ENCODE results near the gene STX1A.

STX1A gene

DNA sequence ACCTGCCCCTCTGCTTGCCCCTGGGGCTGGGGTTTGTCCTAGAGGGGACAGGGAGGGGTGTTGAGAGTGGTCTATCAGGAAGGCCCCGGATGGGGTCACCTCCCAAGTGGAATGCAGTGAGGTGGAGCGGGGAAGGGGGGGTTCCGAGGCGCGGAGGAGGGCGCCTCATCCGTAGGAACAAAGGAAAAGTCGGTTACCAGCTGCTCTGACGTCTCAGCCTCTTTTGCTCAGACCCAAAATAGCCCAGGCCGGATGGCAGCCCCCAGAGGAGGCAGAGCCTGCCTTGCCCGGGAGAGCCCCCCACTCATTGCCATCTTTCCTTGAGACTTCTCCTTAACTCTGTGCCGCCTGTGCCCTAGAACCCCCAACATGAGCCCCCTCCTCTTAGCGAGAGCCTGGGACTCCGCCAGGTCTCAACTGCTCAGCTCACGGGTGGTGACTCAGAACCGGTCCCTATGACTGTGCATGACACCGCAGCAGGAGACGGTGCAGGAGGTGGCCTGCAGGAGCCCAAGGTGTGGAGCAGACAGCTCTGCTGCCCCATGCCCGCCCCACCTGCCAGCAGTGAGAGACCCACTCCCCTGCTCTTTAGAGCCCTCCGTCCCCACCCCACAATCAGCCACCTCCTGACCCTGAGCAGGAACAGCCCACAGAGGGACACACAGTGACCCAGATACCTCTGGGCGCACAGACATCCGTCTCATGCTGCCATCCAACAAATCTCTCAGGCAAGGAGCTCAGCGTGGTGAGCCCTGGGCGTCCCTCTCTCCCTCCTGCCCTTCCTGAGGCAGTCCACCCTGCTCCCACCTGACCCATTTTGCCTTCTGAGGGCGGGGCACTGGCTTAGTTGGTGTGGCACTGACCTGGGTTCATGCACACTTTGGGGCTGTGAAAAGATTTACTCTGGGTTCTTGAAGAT, 13.1 kb downstream of the STX1A start:
- peak; percentile 44 for DNase-seq (ENCODE audit: low spot score)

DNA sequence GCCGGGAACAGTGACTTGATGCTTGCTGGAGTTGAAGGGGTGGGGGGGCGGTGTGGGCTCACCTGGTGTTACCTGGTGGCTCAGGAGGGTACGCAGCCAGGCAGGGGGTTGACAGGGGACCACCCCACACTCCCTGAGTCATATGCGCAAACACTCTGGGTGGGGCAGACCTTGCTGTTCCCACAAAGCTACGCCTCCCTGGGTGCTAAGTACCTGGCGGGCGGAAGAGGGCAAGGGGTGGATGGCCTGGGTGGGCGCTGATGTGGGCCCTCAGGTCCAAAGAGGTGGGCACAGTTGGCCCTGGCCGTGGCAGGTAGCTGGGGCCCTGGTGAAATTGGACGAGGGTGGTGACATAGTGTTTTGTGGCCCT, 13.9 kb downstream of the STX1A start:
- no peak for DNase-seq (ENCODE audit: low spot score)

DNA sequence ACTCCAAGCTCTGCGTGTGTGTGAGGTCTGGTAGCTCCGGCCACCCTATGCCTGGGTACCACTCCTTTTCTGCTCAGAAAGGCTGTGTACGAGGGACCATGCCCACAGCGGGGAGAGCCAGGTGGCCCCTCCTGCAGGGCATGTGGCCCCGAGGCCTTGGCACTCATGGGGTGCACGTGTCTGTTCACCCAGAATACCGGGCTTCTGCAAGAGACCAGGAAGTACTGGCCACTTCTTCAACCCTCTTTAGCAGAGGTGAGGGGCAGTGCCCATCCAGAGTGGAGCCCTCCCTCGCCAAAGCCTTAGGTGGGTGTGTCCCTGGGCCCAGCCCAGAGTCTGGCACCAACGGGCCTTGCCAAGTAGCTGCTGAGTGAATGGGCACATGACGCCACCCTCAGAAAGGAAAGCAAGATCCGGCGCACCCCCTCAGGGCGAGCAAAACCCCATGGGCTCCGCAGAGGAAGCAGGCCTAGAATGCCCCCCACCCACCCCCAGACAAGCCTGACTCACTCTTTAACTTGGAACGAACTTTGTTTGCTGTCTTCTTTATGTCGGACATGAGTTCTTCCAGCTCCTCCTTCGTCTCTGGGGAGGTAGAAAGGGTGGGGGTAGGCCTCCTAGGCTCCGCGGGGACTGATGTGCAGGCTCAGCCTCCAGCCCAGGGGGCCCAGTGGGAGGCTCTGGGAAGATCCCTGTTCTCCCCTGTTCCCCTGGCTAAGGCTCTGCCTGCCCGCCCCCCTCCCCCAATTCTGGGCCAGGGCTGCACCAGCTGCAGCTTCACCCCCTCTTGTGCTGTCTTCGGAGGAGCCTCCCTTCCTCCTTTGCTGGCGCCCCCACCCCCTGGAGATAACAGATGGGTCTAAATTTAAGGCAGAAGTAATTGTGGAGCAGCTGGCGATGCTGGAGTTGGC, 14.6 kb downstream of the STX1A start:
- no peak for DNase-seq (ENCODE audit: low spot score)

DNA sequence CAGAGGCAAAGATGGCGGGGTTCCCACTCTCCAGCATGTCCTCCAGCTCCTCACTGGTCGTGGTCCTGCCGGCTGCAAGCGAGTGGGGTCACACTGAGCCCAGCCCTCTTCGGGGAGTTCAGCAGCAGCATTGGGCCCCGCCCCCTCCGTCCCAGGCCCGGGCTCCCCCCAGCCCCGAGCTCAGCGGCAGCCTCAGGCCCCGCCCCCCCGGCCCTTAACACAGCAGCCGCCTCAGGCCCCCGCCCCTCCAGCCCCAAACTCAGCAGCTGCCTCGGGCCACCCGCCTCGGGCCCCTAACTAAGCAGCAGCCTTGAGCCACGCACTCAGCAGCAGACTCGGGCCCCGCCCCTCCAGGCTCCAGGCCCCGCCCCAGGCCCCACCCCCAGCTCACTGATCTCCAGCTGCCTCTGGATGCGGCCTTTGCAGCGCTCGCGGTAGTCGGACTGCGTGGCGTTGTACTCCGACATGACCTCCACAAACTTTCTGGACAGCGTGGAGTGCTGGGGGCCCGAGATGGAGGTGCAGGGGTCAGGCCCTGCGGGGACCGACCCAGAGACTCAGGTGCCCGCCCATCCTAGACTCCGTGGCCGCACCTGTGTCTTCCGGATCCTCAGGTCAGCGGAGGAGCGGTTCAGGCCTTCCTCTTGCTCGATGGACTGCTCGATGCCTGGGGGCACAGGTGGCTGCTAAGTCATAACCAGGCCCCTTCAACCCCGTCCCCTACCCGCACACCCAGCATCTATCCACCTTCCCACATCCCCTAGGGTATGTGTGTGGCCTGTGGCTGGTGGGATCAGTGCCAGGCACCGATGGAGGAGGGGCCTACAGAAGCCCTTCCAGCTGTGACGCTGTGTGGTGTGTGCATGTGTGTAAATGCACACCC, 15.5 kb downstream of the STX1A start:
- DNase-seq (ENCODE audit: low spot score), result peak; percentile 27

DNA sequence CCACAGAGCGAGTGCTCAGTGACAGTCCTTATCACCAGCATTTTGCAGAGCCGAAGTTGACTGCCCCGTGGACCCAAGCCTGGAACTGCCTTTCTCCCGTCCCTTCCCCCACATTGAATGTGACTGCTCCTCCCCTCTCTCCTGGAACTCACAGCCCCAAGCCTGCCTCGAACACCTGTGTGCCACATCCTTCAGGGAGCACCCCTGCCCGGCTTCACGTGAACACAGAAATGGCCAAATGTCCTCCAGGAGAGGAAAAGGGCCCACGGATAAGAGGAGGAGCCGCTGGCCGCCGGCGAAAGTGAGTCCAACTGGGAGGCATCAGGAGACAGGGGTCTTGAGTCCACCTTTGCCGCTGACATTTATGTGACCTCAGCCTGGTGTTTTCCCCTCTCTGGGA, 16.2 kb downstream of the STX1A start:
- DNase-seq (ENCODE audit: low spot score), result no peak

DNA sequence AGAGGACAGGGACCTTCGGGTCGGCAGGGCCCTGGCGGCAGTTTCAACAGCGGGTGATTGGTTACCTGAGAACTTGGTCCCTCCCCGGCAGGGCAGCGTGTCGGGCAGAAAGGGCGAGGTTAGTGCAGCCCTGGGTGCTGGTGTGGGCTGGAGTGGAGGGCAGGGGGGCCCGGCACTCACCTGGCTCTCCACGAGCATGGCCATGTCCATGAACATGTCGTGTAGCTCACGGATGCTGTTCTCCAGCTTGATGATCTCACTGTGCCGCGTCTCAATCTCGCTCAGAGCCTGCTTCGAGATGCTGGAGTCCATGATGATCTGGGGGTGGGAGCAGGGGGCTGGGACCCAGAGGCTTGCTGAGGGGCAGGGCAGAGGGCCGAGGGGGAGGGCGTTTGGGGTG, 16.8 kb downstream of the STX1A start:
- DNase-seq (ENCODE audit: low spot score), result no peak

DNA sequence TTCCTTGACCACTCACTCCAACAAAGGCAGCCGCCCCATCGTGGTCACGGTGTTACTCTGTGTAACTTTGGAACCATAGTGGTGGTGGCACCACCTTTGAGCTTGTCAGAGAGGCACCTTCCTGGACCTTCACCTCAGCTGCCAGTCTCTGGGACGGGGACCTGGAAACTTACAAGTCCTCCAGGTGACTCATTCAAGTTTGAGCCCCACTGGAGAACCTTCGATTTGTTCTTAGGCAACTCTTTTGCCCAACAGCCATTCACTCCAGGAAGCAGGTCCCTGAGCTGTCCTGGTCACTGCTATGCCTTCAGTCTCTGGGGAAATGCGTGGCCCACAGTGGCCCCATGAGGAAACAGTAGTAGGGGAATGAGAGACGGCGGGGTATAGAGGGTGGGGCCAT, 17.2 kb downstream of the STX1A start:
- DNase-seq (ENCODE audit: low spot score), result no peak

DNA sequence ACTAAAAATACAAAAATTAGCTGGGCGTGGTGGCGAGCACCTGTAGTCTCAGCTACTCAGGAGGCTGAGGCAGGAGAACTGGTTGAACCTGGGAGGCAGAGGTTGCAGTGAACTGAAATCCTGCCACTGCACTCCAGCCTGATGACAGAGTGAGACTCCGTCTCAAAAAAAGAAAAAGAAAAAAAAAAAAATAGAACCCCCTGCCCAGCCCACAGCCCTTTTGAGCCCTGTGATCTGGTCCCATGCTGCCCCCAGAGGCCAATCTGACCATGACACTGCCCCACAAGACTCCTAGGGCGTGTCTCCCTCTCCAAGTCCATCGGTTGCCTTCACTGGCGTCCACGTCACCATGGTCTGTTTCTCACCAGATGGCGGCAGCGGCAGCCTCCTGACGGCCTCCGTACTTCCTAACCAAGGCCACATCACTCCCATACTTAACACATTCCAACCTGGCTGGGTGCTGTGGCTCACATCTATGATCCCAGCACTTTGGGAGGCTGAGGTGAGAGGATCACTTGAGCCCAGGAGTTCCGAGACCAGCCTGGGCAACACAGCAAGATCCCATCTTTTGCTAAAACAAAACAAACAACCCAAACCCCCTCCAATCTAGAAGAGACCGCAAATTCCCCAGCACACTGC, 18.0 kb downstream of the STX1A start:
- peak; percentile 37 for DNase-seq (ENCODE audit: low spot score)

DNA sequence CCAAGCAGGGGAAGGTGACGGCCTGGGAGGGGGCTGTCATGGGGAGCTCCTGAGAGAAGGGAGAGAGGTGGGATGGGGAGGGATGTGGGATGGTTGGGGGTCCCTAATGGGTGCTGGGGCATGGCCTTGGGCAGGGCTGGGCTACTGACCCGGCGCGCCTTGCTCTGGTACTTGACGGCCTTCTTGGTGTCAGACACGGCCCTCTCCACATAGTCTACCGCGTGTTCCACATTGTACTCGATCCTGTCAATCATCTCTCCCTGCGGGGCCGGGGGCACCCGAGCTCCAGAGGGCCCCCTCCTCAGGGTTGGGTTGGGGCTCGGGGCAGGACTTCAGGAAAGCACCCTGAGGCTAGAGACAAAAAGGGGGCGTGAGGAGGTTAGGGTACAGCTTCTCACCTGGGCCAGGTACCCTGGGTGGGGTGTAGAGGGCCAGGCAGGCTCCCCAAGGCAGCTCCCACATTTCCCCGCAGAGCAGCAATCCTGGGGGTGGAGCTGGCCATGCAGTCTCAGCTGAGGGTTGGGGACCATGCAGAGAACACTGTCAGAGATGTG, 18.8 kb downstream of the STX1A start:
- DNase-seq (ENCODE audit: low spot score), result no peak

DNA sequence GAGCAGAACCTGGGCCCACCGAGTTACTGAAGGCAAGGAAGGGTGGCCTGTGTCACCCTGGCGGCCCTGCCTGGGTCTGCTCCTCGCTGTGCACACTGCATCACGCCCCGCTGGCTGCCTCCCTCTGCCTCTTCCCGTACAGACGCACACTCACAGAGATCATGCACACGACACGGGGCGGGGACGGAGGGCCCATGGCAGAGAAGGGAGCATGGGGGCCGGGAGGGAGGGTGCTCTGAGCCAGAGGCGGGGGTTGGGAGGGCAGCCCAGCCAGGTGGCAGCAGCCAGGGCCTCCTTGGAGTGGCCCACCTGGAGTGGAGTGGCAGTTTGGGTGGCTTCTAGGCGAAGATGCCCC, 19.4 kb downstream of the STX1A start:
- no peak for DNase-seq (ENCODE audit: low spot score)

DNA sequence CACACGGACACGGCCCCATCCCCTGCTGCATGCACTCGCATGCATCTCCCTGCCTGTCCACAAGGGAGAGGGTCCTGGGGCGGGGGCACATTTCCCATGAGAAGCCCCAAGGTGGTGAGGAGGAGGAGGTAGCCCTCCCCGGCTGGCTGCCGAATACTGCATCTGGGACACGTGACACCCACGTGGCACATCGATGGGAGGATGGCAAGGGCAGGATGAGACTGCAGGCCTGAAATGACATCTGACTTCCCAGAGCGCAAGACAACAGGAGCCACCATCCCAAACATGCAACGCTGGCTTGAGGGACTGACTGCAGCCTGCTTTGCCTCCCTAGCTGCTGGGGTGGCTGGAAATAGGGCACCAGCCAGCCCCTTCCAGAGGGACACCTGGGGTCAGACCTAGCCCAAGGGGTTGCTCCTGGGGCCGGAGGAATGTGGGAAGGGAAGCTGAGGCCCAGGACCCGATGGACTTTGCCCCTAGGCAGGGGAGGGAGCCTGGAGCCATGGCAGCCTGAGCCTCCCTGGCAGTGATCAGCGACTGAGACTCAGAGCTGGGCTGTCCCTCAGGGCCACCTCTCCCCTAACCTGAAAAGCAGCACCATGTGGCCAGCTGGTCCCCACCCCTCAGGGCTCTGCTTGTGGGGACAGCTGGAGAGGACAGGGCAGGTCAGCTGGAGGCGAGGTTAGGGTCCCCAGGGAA, 19.9 kb downstream of the STX1A start:
- no peak for DNase-seq (ENCODE audit: low spot score)

DNA sequence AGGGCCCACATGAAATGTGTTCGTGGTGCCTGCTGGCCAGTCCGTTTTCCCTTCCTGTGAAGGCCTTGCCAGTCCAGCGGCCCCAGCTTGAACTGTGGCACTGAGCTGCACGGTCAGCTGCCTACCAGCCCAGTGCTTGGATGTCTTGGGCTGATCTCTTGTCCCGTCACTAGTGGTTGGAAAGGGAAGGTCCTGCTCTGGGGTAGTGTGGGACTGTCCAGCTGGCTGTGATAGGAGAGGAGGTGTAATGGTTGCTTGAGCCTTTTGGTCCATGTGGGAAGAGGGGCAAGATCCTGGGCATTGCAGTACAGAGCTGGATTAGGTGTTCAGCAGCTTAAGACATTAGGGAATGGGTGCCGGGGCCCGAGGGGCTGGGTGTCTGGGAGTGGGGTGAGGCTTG, 21.1 kb downstream of the STX1A start:
- DNase-seq (ENCODE audit: low spot score), result no peak

DNA sequence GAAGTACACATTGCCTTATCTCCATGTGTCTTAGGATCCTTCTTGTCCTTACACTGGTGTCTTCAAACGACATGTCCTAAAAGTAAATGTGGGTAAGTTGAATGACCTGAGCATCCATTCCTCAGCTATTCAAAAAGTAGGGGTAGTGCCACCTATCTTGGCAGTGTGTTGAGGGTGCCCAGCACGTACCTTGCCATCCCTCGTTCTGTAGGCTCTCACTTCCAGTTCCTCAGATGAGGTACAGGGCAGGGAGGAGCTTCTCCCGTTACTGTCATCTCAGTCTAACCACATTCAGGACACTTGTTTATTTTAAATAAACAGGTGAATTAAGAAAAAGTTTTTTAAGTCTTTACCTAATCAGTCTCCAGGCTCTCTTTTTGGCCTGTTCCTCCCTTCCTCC, 23.1 kb downstream of the STX1A start:
- DNase-seq (ENCODE audit: low spot score), result no peak

DNA sequence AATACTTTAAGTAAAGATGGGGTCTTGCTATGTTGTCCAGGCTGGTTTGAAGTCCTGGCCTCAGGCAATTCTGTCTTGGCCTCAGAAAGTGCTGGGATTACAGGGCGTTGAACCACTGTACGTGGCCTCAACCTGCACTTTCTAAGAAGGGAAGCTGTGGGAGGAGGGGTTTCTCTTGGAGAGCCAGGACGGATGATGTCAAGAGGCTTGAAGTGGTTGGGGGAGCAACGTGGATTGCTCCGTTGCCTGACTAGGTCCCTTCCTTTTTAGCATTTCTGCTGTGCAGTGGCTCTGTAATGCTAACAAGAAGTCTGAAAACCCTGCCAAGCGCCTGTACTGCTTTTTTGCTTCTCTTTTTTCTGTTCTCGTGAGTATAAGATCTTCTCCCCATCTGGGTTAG, 28.8 kb downstream of the STX1A start:
- DNase-seq (ENCODE audit: low spot score), result no peak

DNA sequence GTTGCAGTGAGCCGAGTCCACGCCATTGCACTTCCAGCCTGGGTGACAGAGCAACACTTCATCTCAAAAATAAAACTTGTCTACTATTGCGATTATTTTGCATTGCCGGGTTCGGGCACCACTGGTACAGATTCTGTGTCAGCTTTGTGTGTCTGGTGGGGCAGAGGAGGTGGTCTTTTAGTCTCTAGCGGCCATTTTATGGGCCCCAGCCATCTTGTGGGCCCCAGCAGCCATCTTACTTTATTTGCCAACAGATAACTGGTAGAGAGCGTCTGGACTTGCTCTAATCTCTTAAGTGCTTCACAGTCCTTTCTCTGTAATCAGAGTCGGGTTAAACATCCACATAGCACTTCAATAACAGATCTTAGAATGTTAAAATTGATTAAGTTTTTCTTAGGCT, 31.2 kb downstream of the STX1A start:
- no peak for DNase-seq (ENCODE audit: low spot score)

DNA sequence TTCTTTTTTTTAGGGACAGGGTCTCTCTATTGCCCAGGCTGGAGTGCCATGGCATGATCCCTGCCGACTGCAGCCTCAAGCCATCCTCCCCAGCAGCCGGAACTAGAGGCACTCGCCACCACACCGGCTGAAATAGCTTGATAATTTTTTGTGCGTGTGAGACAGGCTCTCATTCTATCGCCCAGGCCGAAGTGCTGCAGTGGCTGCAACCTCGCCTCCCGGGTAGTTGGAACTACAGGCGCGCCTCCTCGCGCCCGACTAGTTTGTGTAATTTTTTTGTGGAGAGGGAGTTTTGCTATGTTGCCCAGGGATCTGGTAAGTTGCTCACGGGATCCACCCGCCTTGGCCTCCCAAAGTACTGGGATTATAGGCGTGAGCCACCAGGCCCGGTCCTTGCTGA, 34.2 kb downstream of the STX1A start:
- no peak for DNase-seq (ENCODE audit: low spot score)

DNA sequence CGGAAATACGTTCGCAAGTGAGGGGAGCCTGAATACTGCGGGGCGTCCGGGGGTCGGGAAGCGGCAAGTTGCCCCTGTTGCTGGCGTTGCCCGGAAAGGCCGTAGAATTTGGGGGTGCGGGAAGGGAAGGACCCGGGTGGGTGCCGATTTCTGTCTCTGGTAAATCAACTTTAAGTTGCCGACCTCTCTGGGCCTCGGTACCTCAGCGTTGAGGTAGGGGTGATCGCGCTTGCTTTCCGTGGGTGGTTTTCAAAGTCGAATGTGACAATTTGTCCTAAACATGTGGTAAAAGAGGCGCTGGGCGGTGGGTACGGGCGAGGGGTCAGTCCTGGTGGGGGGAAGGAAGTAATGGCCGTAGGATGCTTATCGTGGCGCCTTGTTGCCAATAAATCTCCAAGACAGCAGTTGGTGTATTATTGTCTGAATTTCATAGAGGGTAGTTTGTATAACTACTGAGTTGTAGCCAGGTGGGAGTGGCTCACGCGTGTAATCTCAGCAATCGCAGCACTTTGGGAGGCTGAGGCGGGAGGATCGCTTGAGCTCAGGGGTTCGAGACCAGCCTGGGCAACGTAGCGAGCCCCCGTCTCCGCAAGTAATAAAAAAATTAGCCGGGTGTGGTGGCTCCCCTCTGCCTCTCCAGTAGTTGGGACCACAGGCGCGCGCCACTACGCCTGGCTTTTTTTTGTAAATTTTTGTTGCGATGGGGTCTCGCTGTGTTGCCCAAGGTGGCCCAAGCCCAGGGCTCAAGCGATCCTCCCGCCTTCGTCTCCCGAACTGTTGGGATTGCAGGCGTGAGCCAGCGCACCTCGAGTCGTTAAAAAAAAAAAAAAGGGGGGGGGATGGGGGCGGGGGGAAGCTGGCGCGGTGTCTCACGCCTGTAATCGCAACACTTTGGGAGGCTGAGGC, 35.4 kb downstream of the STX1A start:
- DNase-seq (ENCODE audit: low spot score), result no peak

DNA sequence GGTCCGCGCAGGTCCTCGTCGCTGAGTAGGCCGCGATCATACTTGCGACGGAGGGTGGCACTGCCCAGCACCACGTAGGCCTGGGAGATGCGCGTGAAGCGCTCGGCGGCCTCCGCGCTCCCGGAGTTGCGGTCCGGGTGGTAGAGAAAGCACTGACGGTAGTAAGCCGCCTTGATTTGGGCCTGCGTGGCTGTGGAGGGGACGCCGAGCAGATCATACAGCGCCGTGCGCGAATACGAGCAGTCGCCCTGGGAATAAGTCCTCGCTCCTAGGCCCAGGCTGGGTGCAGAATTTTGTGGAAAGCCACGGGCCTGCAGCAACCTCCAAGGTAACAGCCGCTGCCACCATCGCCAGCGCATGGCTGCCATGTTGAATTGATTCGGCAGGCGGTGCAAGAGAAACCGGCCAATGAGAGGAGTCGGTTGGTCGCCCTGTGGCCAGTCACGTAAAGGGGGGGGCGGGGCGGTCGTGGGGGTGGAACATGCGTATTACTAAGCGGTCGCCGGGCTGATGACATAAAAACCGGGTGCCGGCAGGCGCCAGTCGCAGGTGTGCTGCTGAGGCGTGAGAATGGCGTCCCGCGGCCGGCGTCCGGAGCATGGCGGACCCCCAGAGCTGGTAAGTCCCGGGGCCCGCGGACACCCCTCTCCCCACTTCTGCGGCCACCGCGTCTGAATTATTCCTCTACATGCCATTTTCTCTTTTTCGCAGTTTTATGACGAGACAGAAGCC, 36.2 kb downstream of the STX1A start, which contains the start of the genes BUD23 and DNAJC30:
Gene BUD23, plus strand, starts transcription at position 542 of the 732 bp plus-strand sequence. Its CDS starts 29 bp downstream, at position 571.
Gene DNAJC30, minus strand, starts transcription at position 398 of the 732 bp plus-strand sequence. Its CDS starts 30 bp downstream, at position 368.
- DNase-seq (ENCODE audit: low spot score), result peak; percentile 98

DNA sequence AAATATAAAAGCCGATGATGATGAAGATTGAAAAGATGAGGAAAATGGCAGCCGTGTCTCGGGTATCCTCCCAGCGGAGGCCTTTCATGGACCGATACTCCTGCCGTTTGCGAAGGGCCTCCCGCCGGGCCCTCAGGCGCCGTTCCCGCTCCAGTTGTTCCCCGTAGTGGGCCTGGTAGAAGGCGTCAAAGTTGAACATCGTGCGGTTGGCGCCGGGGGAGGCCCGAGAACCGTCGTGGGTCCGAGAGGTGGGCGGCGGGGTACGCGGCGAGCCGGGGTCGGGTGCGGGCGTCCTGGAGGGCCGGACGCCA, 36.8 kb downstream of the STX1A start:
- no peak for DNase-seq (ENCODE audit: low spot score)

Measured in activated CD4-positive, alpha-beta T cell treated with anti-CD3 and anti-CD28 coated beads, Interleukin-2, Interleukin-4, amounts not matched to agents 100 ng/mL and 50 ng/mL, durations not matched to agents 16 hours and 8 hours (primary cell).